ENCODE results near the gene PALS1. TPM values are rescaled to one million over a fixed set of nuclear protein-coding genes. Genes with fewer than 3 reads are reported as not detected.

Gene PALS1
- total and polyA plus RNA-seq, 7 experiments from 2014 or later = 2.0 to 23.6 (median 11.6) TPM

- Mint-ChIP-seq H3K27ac (no peak overlapping the region), H3K36me3 (no peaks in the 10 kb centered on the region), H3K9me3 (no peaks in the 10 kb centered on the region), H3K4me3 (no peak overlapping the region), H3K4me1 (no peaks in the 10 kb centered on the region), H3K27me3 (peaks cover 0 to 9% (median 0%) of the 10 kb centered on the region in 5 donors)
- POLR2A ChIA-PET = no interaction called here
- CTCF ChIA-PET = no interaction called here
- no peak overlapping the region for H3K4me3 ChIP-seq (ENCODE audit: low read length)
- ATAC-seq (no peak), DNase-seq (no peak)
- intact Hi-C loops (cut with micrococcal nuclease) = no loop called here
- H3K9me3 ChIP-seq (ENCODE audit: control insufficient read depth in 2 of 3, low read length in 3 of 3) = no peaks in the 10 kb centered on the region
- H3K4me1 ChIP-seq (ENCODE audit: control insufficient read depth in 2 of 2, insufficient read depth in 2 of 2, low read length in 2 of 2) = no peaks in the 10 kb centered on the region
- H3K27me3 ChIP-seq (ENCODE audit: control insufficient read depth in 2 of 2, insufficient read depth in 2 of 2, low read length in 2 of 2) = no peaks in the 10 kb centered on the region
- H3K36me3 ChIP-seq (ENCODE audit: control insufficient read depth in 2 of 3, insufficient read depth in 3 of 3, low read length in 3 of 3) = no peaks in the 10 kb centered on the region
- H3K27ac ChIP-seq (ENCODE audit: low read depth, low read length) = no peak overlapping the region
These were observed 23.1 kb upstream of the PALS1 start for GRCh38 chr14:67218126-67218525.

GRCh38 chr14:67221248-67221981 lies 19.8 kb upstream of the PALS1 start:
- H3K9me3 ChIP-seq (ENCODE audit: control insufficient read depth in 2 of 3, low read length in 3 of 3) = no peaks in the 10 kb centered on the region
- DNase-seq (no peak), ATAC-seq (no peak)
- Mint-ChIP-seq H3K36me3 (no peaks in the 10 kb centered on the region), H3K4me3 (no peak overlapping the region), H3K27ac (no peak overlapping the region), H3K27me3 (peaks cover 0 to 9% (median 4%) of the 10 kb centered on the region in 5 donors), H3K4me1 (no peaks in the 10 kb centered on the region), H3K9me3 (no peaks in the 10 kb centered on the region)
- no peaks in the 10 kb centered on the region for H3K4me1 ChIP-seq (ENCODE audit: control insufficient read depth in 2 of 2, insufficient read depth in 2 of 2, low read length in 2 of 2)
- POLR2A ChIA-PET = interaction anchor here (0.7 kb wide), 1 partner anchor 431 kb away, joined by 3 read pairs; no protein-coding TSS in a partner anchor
- CTCF ChIA-PET = no interaction called here
- intact Hi-C loops (cut with micrococcal nuclease) = no loop called here
- no peak overlapping the region for H3K4me3 ChIP-seq (ENCODE audit: low read length)
- H3K27ac ChIP-seq (ENCODE audit: low read depth, low read length) = no peak overlapping the region
- no peaks in the 10 kb centered on the region for H3K36me3 ChIP-seq (ENCODE audit: control insufficient read depth in 2 of 3, insufficient read depth in 3 of 3, low read length in 3 of 3)
- no peaks in the 10 kb centered on the region for H3K27me3 ChIP-seq (ENCODE audit: control insufficient read depth in 2 of 2, insufficient read depth in 2 of 2, low read length in 2 of 2)

DNA sequence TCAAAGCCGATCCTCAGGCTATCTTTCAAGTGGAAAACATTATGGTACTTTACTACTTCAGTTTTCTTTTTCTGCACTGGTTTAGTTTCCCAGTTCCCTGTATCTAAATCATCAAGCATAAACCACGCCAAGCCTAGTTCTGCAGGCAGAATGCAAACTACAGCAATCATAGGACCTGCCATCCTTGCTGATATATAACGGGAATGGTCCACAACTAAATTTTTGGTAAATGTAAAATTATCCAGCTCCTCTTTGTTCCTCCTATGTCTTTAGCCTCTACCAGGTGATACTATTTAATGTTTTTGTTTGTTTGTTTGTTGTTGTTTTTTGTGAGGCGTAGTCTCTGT lies 19.3 kb upstream of the PALS1 start:
- no peak overlapping the region for H3K4me3 Mint-ChIP-seq
- no peaks in the 10 kb centered on the region for H3K27me3 ChIP-seq (ENCODE audit: control insufficient read depth in 2 of 2, insufficient read depth in 2 of 2, low read length in 2 of 2)
- no peaks in the 10 kb centered on the region for H3K36me3 ChIP-seq (ENCODE audit: control insufficient read depth in 2 of 3, insufficient read depth in 3 of 3, low read length in 3 of 3)
- ChIA-PET CTCF (no interaction called here), POLR2A (interaction anchor here (0.7 kb wide), 1 partner anchor 430 kb away, joined by 3 read pairs; no protein-coding TSS in a partner anchor)
- H3K4me3 ChIP-seq (ENCODE audit: low read length) = no peak overlapping the region
- H3K27ac ChIP-seq (ENCODE audit: low read depth, low read length) = no peak overlapping the region
- ATAC-seq = no peak
- intact Hi-C loops (cut with micrococcal nuclease) = no loop called here
- no peaks in the 10 kb centered on the region for H3K9me3 ChIP-seq (ENCODE audit: control insufficient read depth in 2 of 3, low read length in 3 of 3)
- H3K27ac Mint-ChIP-seq = no peak overlapping the region
- no peaks in the 10 kb centered on the region for H3K4me1 Mint-ChIP-seq
- H3K9me3 Mint-ChIP-seq = no peaks in the 10 kb centered on the region
- H3K4me1 ChIP-seq (ENCODE audit: control insufficient read depth in 2 of 2, insufficient read depth in 2 of 2, low read length in 2 of 2) = no peaks in the 10 kb centered on the region
- H3K27me3 Mint-ChIP-seq = peaks cover 0 to 9% (median 8%) of the 10 kb centered on the region in 5 donors
- no peaks in the 10 kb centered on the region for H3K36me3 Mint-ChIP-seq
- no peak for DNase-seq

DNA sequence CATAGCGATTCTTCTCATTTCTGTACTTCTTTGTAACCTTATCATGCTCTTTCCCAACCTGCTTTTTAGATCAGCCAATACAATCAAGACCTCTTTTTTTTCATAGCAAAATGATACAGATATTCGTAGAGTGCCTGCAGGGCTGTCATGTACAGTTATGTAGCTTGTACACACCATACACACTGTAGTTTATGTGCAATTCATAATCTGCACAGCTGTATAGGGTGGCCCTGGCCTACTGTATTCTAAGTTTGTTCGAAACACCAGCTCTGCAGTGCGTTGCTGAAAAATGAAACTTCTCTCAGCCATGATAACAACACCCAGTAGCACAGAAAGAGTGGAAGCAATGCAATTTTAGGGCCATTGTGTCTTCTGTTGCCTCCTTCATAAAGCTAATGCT lies 15.7 kb upstream of the PALS1 start:
- Mint-ChIP-seq H3K4me3 (no peak overlapping the region), H3K36me3 (no peaks in the 10 kb centered on the region), H3K27me3 (peaks cover 0 to 8% (median 0%) of the 10 kb centered on the region in 5 donors), H3K9me3 (no peaks in the 10 kb centered on the region), H3K4me1 (no peaks in the 10 kb centered on the region), H3K27ac (no peak overlapping the region)
- intact Hi-C loops (cut with micrococcal nuclease) = no loop called here
- no peak for DNase-seq
- Histone ChIP-seq H3K27me3 (ENCODE audit: control insufficient read depth in 2 of 2, insufficient read depth in 2 of 2, low read length in 2 of 2) (no peaks in the 10 kb centered on the region), H3K4me3 (ENCODE audit: low read length) (no peak overlapping the region), H3K36me3 (ENCODE audit: control insufficient read depth in 2 of 3, insufficient read depth in 3 of 3, low read length in 3 of 3) (no peaks in the 10 kb centered on the region), H3K27ac (ENCODE audit: low read depth, low read length) (no peak overlapping the region), H3K9me3 (ENCODE audit: control insufficient read depth in 2 of 3, low read length in 3 of 3) (no peaks in the 10 kb centered on the region), H3K4me1 (ENCODE audit: control insufficient read depth in 2 of 2, insufficient read depth in 2 of 2, low read length in 2 of 2) (no peaks in the 10 kb centered on the region)
- POLR2A ChIA-PET = no interaction called here
- CTCF ChIA-PET = no interaction called here
- no peak for ATAC-seq

DNA sequence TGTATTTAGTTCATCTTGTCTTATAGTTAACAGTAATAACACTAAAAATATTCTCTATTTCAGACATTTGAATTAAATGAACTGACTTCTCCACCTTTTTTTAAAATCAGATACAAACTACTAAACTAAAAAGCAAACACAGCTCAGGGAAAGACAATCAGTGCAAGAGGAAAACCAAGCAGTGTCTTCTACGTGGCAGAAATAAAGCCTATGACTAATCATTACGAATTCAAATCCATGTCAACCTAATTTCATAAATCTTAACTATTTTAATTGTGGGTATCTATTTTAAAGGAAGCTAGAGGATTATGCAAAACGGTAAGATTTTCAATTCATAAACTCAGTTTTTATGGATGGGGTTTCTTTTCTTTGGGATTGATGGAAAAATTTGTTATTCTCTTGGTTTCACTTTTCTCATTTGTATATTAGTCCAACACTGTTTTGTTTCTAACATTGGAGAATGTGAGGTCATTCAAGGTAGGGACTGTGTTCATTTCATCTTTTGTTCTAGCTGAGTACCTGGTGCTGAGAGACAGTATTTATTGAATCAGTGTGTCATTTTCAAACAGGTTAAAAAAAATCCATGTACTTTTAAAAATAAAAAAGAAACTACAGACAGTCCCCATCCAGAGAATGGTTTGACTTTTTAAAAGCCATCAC lies 12.8 kb upstream of the PALS1 start:
- DNase-seq = no peak
- no peak overlapping the region for H3K4me3 ChIP-seq (ENCODE audit: low read length)
- no peak overlapping the region for H3K27ac ChIP-seq (ENCODE audit: low read depth, low read length)
- ChIA-PET CTCF (no interaction called here), POLR2A (no interaction called here)
- H3K4me1 Mint-ChIP-seq = peaks cover 0 to 4% (median 0%) of the 10 kb centered on the region in 7 donors
- no peak for ATAC-seq
- intact Hi-C loops (cut with micrococcal nuclease) = no loop called here
- H3K36me3 Mint-ChIP-seq = no peaks in the 10 kb centered on the region
- no peak overlapping the region for H3K27ac Mint-ChIP-seq
- no peaks in the 10 kb centered on the region for H3K9me3 Mint-ChIP-seq
- no peaks in the 10 kb centered on the region for H3K4me1 ChIP-seq (ENCODE audit: control insufficient read depth in 2 of 2, insufficient read depth in 2 of 2, low read length in 2 of 2)
- peaks cover 0 to 8% (median 0%) of the 10 kb centered on the region in 5 donors for H3K27me3 Mint-ChIP-seq
- no peaks in the 10 kb centered on the region for H3K9me3 ChIP-seq (ENCODE audit: control insufficient read depth in 2 of 3, low read length in 3 of 3)
- H3K4me3 Mint-ChIP-seq = no peak overlapping the region
- no peaks in the 10 kb centered on the region for H3K36me3 ChIP-seq (ENCODE audit: control insufficient read depth in 2 of 3, insufficient read depth in 3 of 3, low read length in 3 of 3)
- H3K27me3 ChIP-seq (ENCODE audit: control insufficient read depth in 2 of 2, insufficient read depth in 2 of 2, low read length in 2 of 2) = no peaks in the 10 kb centered on the region

- Histone ChIP-seq H3K27ac (ENCODE audit: low read depth, low read length) (no peak overlapping the region), H3K4me1 (ENCODE audit: control insufficient read depth in 2 of 2, insufficient read depth in 2 of 2, low read length in 2 of 2) (no peaks in the 10 kb centered on the region), H3K9me3 (ENCODE audit: control insufficient read depth in 2 of 3, low read length in 3 of 3) (no peaks in the 10 kb centered on the region), H3K27me3 (ENCODE audit: control insufficient read depth in 2 of 2, insufficient read depth in 2 of 2, low read length in 2 of 2) (no peaks in the 10 kb centered on the region), H3K4me3 (ENCODE audit: low read length) (no peak overlapping the region), H3K36me3 (ENCODE audit: control insufficient read depth in 2 of 3, insufficient read depth in 3 of 3, low read length in 3 of 3) (no peaks in the 10 kb centered on the region)
- Mint-ChIP-seq H3K36me3 (no peaks in the 10 kb centered on the region), H3K4me3 (no peak overlapping the region), H3K4me1 (peaks cover 0 to 4% (median 0%) of the 10 kb centered on the region in 7 donors), H3K27me3 (peaks cover 0 to 6% (median 0%) of the 10 kb centered on the region in 5 donors), H3K9me3 (no peaks in the 10 kb centered on the region), H3K27ac (no peak overlapping the region)
- DNase-seq (no peak), ATAC-seq (no peak)
- ChIA-PET CTCF (no interaction called here), POLR2A (interaction anchor here (0.6 kb wide), 1 partner anchor 637 kb away, joined by 3 read pairs; no protein-coding TSS in a partner anchor)
- intact Hi-C loops (cut with micrococcal nuclease) = no loop called here
These were observed 9.2 kb upstream of the PALS1 start for GRCh38 chr14:67232066-67232465.

DNA sequence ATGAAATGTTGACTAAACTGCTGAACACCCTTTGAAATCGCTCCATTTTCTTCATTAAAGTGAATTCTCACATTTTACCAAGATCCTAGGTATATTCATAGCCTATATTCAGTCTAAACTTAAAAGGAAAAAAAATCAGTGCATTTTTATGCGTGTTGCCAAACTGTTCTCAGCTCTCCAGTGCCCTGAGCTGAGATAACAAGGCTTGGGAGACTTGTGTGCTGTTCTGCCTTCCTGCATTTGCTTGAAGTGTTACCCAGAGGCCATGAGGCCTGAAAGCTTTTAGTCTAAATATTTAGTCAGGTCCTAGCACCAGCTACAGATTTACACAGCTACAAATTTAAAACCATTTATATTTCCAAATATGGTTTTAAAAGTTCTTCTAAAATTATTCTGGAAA lies 8.6 kb upstream of the PALS1 start:
- Histone ChIP-seq H3K27ac (ENCODE audit: low read depth, low read length) (no peak overlapping the region), H3K9me3 (ENCODE audit: control insufficient read depth in 2 of 3, low read length in 3 of 3) (no peaks in the 10 kb centered on the region), H3K27me3 (ENCODE audit: control insufficient read depth in 2 of 2, insufficient read depth in 2 of 2, low read length in 2 of 2) (no peaks in the 10 kb centered on the region), H3K4me3 (ENCODE audit: low read length) (no peak overlapping the region), H3K36me3 (ENCODE audit: control insufficient read depth in 2 of 3, insufficient read depth in 3 of 3, low read length in 3 of 3) (no peaks in the 10 kb centered on the region), H3K4me1 (ENCODE audit: control insufficient read depth in 2 of 2, insufficient read depth in 2 of 2, low read length in 2 of 2) (no peaks in the 10 kb centered on the region)
- intact Hi-C loops (cut with micrococcal nuclease) = no loop called here
- POLR2A ChIA-PET = interaction anchor here (0.6 kb wide), 1 partner anchor 638 kb away, joined by 3 read pairs; no protein-coding TSS in a partner anchor
- H3K27ac Mint-ChIP-seq = no peak overlapping the region
- peaks cover 0 to 4% (median 0%) of the 10 kb centered on the region in 7 donors for H3K4me1 Mint-ChIP-seq
- H3K4me3 Mint-ChIP-seq = no peak overlapping the region
- H3K27me3 Mint-ChIP-seq = peaks cover 0 to 8% (median 0%) of the 10 kb centered on the region in 5 donors
- no peak for ATAC-seq
- CTCF ChIA-PET = no interaction called here
- H3K9me3 Mint-ChIP-seq = no peaks in the 10 kb centered on the region
- no peak for DNase-seq
- H3K36me3 Mint-ChIP-seq = no peaks in the 10 kb centered on the region

Measured in naive thymus-derived CD4-positive, alpha-beta T cell (primary cell).